HepG2 (cell line): Measurements from ENCODE around the gene IGSF21.

Experiments
- TF ChIP-seq, protein P1 (sequence below): sonication (generic); formaldehyde crosslinking; IDR thresholded peaks from 2 replicates; pipeline ENCODE4 v1.4.0; 2020; ENCODE audit warnings: mild to moderate bottlenecking, missing genetic modification reagents
- TF ChIP-seq, protein P2 (sequence below), 2 experiments: sonication (generic) in 1 of 2; formaldehyde crosslinking in 1 of 2; IDR thresholded peaks; 2 replicates each; pipeline versions ENCODE4 v1.5.1 to v1.6.1; 2011 to 2020; ENCODE audit warnings: borderline replicate concordance in 1 of 2, low read depth in 1 of 2, low read length in 1 of 2, mild to moderate bottlenecking in 1 of 2, missing genetic modification reagents in 1 of 2, moderate library complexity in 1 of 2

DNA sequence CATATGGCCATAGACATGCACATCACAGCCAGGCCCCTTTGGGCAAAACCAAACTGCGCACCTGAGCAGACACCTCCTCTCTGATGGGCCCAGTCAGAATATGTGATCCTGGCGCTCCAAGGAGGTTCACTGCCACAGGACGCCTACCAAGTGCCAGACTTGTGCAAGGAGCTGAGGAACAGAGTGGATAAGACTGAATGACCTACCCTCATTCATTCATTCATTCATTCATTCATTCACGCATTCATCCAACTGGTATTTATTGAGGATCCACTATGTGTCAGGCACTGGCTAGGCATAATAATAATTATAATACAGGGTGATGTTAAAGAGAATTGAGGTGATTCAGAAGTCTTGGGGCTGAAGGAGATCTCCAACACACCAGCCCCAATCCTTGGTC is 2.4 kb upstream of the IGSF21 start:
- TF ChIP-seq, protein P1, sequence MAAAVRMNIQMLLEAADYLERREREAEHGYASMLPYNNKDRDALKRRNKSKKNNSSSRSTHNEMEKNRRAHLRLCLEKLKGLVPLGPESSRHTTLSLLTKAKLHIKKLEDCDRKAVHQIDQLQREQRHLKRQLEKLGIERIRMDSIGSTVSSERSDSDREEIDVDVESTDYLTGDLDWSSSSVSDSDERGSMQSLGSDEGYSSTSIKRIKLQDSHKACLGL (CRISPR knock-in tag), result no peak
- TF ChIP-seq, protein P2, sequence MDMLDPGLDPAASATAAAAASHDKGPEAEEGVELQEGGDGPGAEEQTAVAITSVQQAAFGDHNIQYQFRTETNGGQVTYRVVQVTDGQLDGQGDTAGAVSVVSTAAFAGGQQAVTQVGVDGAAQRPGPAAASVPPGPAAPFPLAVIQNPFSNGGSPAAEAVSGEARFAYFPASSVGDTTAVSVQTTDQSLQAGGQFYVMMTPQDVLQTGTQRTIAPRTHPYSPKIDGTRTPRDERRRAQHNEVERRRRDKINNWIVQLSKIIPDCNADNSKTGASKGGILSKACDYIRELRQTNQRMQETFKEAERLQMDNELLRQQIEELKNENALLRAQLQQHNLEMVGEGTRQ (IDR thresholded peaks at IDR 0.05; ENCODE audit: low read depth, low read length), result no peak
- TF ChIP-seq, protein P2 (CRISPR knock-in tag; IDR thresholded peaks at IDR 0.05; ENCODE audit: borderline replicate concordance), result no peak
